Activated CD8-positive, alpha-beta memory T cell treated with anti-CD3 and anti-CD28 coated beads for 24 hours (primary cell): Measurements from ENCODE around the gene MRTFA.
"Not testable (repeated sequence)": the region's sequence is repeated elsewhere in the genome, so short reads cannot be mapped to it uniquely, and the experiment has no call there.

ENCODE experiments used
- DNase-seq: peaks from one replicate; pipeline ENCODE4 v3.0.0-alpha.2; 2020

The MRTFA gene

GRCh38 chr22:40625794-40626193 lies 10.7 kb downstream of the MRTFA start:
- not testable (repeated sequence) for DNase-seq

GRCh38 chr22:40625281-40625680 lies 11.2 kb downstream of the MRTFA start:
- DNase-seq, result not testable (repeated sequence)

GRCh38 chr22:40624770-40625169 lies 11.7 kb downstream of the MRTFA start:
- DNase-seq, result no peak

- no peak for DNase-seq
Measured at GRCh38 chr22:40621309-40622151, 15.0 kb downstream of the MRTFA start.

- DNase-seq, result no peak
Measured at GRCh38 chr22:40620464-40621046, 16.0 kb downstream of the MRTFA start.

- DNase-seq, result no peak
Measured at GRCh38 chr22:40618400-40618799, 18.1 kb downstream of the MRTFA start.

GRCh38 chr22:40616578-40616977 lies 19.9 kb downstream of the MRTFA start:
- DNase-seq, result no peak

- no peak for DNase-seq
Measured at GRCh38 chr22:40613067-40613466, 23.5 kb downstream of the MRTFA start.

GRCh38 chr22:40612291-40612751 lies 24.2 kb downstream of the MRTFA start:
- no peak for DNase-seq

- no peak for DNase-seq
Measured at GRCh38 chr22:40611606-40612005, 24.9 kb downstream of the MRTFA start.

GRCh38 chr22:40610329-40610850 lies 26.1 kb downstream of the MRTFA start:
- no peak for DNase-seq

- DNase-seq, result no peak
Measured at GRCh38 chr22:40609216-40609615, 27.3 kb downstream of the MRTFA start.

GRCh38 chr22:40607506-40607905 lies 29.0 kb downstream of the MRTFA start:
- DNase-seq, result no peak

GRCh38 chr22:40606306-40606705 lies 30.2 kb downstream of the MRTFA start:
- DNase-seq, result no peak

- DNase-seq, result no peak
Measured at GRCh38 chr22:40605761-40606160, 30.8 kb downstream of the MRTFA start.

GRCh38 chr22:40603088-40603605 lies 33.4 kb downstream of the MRTFA start:
- no peak for DNase-seq

- no peak for DNase-seq
Measured at GRCh38 chr22:40602231-40602630, 34.3 kb downstream of the MRTFA start.

GRCh38 chr22:40599731-40600130 lies 36.8 kb downstream of the MRTFA start:
- DNase-seq, result no peak

- DNase-seq, result not testable (repeated sequence)
Measured at GRCh38 chr22:40598712-40599111, 37.8 kb downstream of the MRTFA start.

- no peak for DNase-seq
Measured at GRCh38 chr22:40597526-40598430, 38.7 kb downstream of the MRTFA start.

- DNase-seq, result no peak
Measured at GRCh38 chr22:40595497-40596234, 40.9 kb downstream of the MRTFA start.

- no peak for DNase-seq
Measured at GRCh38 chr22:40594924-40595323, 41.6 kb downstream of the MRTFA start.
